Heart left ventricle (tissue), 16 donors: ENCODE measurements around the gene STON1. TPM values are rescaled to one million over a fixed set of nuclear protein-coding genes. Genes with fewer than 3 reads are reported as not detected.
"Not testable (repeated sequence)": the region's sequence is repeated elsewhere in the genome, so short reads cannot be mapped to it uniquely, and the experiment has no call there.

Source experiments
- ATAC-seq, 4 donors: fragments of 200-7000 bp; cut with Tn5 transposase; one replicate each; pipeline ENCODE4 v1.9.1; 2020 to 2022; ENCODE audit warnings: moderate library complexity in 4 of 4, mild to moderate bottlenecking in 3 of 4, moderate number of reproducible peaks in 1 of 4
- DNase-seq, 5 donors: peaks; one replicate each; pipeline ENCODE4 v3.0.0-alpha.2; 2020
- H3K27ac ChIP-seq, 12 donors: fragments of 200-600 bp; sonication (generic) in 4 of 12; one replicate each; pipeline versions ENCODE4 v1.5.0 to v1.8.0; 2016 to 2022; ENCODE audit warnings: mild to moderate bottlenecking in 2 of 12
- H3K27me3 ChIP-seq, 9 donors: fragments of 200-600 bp; sonication (generic) in 2 of 9; one replicate each; pipeline versions ENCODE4 v1.5.1 to v1.8.0; 2016 to 2022; ENCODE audit warnings: mild to moderate bottlenecking in 3 of 9
- H3K36me3 ChIP-seq, 9 donors: fragments of 200-600 bp; sonication (generic) in 2 of 9; one replicate each; pipeline versions ENCODE4 v1.5.0 to v1.8.0; 2018 to 2022; ENCODE audit warnings: mild to moderate bottlenecking in 2 of 9
- H3K4me1 ChIP-seq, 12 donors: fragments of 200-600 bp; sonication (generic) in 4 of 12; one replicate each; pipeline versions ENCODE4 v1.5.0 to v1.8.0; 2016 to 2022; ENCODE audit warnings: mild to moderate bottlenecking in 3 of 12
- H3K4me3 ChIP-seq, 12 donors: fragments of 200-600 bp; sonication (generic) in 4 of 12; one replicate each; pipeline versions ENCODE4 v1.5.0 to v1.8.0; 2017 to 2022; ENCODE audit warnings: mild to moderate bottlenecking in 9 of 12, moderate library complexity in 4 of 12
- H3K9me3 ChIP-seq, 12 donors: fragments of 200-600 bp; sonication (generic) in 4 of 12; one replicate each; pipeline versions ENCODE4 v1.5.0 to v1.8.0; 2016 to 2022; ENCODE audit warnings: mild to moderate bottlenecking in 1 of 12
- POLR2A ChIP-seq, 2 donors: fragments of 450-650 bp; IDR thresholded peaks; one replicate each; pipeline ENCODE4 v1.6.1; 2017; ENCODE audit warnings: antibody characterized with exemption in 2 of 2, mild to moderate bottlenecking in 2 of 2, moderate library complexity in 2 of 2
- WGBS, 4 donors: extraction: QIAGEN DNeasy Blood & Tissue Kit in 2 of 4; methylation state at CpG; one replicate each; pipeline versions ENCODE4 v1.1.5 to v1.1.7; 2013 to 2018; 5-methylcytosine and 5-hydroxymethylcytosine counted together
- intact Hi-C, 10 donors: fragments of 100-400 bp; cut with DNase I; formaldehyde crosslinking; loops; one replicate each; pipeline versions ENCODE4 v1.11.1 to v1.14.2; 2022
- polyA plus RNA-seq, 2 donors: library from polyadenylated mRNA; stranded (reverse); fragments of 200-250 nt; gene quantifications; one replicate each; pipeline ENCODE4 v1.2.3, GENCODE V29; 2013
- total RNA-seq, 9 donors: library from RNA; depleted of rRNA in 2 of 9; stranded (reverse); fragments of >200 nt in 2 of 9; fragmentation: NEBNext Ultra II Directional in 3 of 9; extraction: Animal tissue kit (Norgen Biotek cat#: 25700) in 3 of 9; gene quantifications; one replicate each; pipeline versions ENCODE4 v1.1.0 to v1.2.4, GENCODE V29; 2016 to 2023
- TF ChIP-seq, protein P1 (sequence below), 12 donors: fragments of 200-600 bp; sonication (generic) in 4 of 12; IDR thresholded peaks; one replicate each; pipeline versions ENCODE4 v1.5.0 to v1.8.0; 2018 to 2022; ENCODE audit warnings: antibody characterized with exemption in 12 of 12, mild to moderate bottlenecking in 5 of 12
- donor health status: ischemic (EF 13 %, LVEDD 7.1; RV severe dilation, severe dysfunction).
- donor health status: healthy with polysubstance abuse.
- donor health status: DM: no; HTN: yes; CAD: no.
- donor health status: DM: no; HTN: no; CAD: no.
- donor health status: ischemic (EF 25% LVEDD 6.9; RV normal size, moderate dysfunction).
- donor health status: ischemic (EF 25% LVEDD 5.7; RV mildly dilated, moderate dysfunction).
- donor health status: healthy.
- donor health status: DM: yes; HTN: yes; CAD: no.
- donor health status: ischemic (EF 35%, LVEDD 5.7; RV mildly dilated, moderate dysfunction).
- donor health status: nonischemic (EF 11% LVEDD 7.7; RV severe dilation, severe dysfunction).
- donor health status: DM: yes; HTN: yes; CAD: no.
- donor health status: PGD.
- donor health status: ischemic (EF 29% LVEDD 5.4; RV normal size, mild dysfunction).
- donor health status: nonischemic (EF 23%, LVEDD 6.1; RV moderate dilation, normal function).

The STON1 gene
- total and polyA plus RNA-seq, 11 donors = 2.6 to 8.6 (median 4.4) TPM

DNA sequence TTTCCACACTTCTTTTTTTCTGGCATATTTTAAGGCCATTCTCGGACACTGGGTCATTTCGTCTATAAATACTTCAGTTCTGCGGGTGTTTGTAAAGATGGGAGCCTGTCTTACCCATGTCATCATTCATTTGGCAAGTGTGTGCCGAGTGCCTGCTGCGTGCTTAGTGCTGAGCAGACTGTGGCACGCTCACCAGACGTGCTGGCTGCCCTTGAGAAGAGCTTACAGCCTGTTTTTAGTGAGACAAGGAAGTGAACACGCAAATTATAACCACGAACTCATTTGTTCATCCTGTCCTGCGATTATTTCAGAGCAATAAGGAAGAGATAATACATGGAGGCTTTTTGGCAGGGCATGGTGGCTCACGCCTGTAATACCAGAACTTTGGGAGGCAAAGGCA lies 10.4 kb upstream of the STON1 start:
- intact Hi-C loops = loop anchor here in 1 of 10 donors (10.0 kb wide), 1 partner anchor 65 kb away; no protein-coding TSS in a partner anchor
- H3K4me1 ChIP-seq = peaks cover 0 to 12% (median 6%) of the 10 kb centered on the region in 12 donors
- TF ChIP-seq, protein P1, sequence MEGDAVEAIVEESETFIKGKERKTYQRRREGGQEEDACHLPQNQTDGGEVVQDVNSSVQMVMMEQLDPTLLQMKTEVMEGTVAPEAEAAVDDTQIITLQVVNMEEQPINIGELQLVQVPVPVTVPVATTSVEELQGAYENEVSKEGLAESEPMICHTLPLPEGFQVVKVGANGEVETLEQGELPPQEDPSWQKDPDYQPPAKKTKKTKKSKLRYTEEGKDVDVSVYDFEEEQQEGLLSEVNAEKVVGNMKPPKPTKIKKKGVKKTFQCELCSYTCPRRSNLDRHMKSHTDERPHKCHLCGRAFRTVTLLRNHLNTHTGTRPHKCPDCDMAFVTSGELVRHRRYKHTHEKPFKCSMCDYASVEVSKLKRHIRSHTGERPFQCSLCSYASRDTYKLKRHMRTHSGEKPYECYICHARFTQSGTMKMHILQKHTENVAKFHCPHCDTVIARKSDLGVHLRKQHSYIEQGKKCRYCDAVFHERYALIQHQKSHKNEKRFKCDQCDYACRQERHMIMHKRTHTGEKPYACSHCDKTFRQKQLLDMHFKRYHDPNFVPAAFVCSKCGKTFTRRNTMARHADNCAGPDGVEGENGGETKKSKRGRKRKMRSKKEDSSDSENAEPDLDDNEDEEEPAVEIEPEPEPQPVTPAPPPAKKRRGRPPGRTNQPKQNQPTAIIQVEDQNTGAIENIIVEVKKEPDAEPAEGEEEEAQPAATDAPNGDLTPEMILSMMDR (IDR thresholded peaks at IDR 0.05) = no peak
- H3K27me3 ChIP-seq = no peaks in the 10 kb centered on the region
- ATAC-seq = no peak
- H3K36me3 ChIP-seq = peaks cover 0 to 66% (median 38%) of the 10 kb centered on the region in 9 donors
- H3K9me3 ChIP-seq = no peaks in the 10 kb centered on the region
- no peak for DNase-seq
- H3K4me3 ChIP-seq = no peak overlapping the region
- WGBS, 4 donors = 85 to 91% (median 87%) methylated on average over 11 of the region's 11 CpGs
- H3K27ac ChIP-seq = peak overlapping the region in 1 of 12 donors; percentile 90

DNA sequence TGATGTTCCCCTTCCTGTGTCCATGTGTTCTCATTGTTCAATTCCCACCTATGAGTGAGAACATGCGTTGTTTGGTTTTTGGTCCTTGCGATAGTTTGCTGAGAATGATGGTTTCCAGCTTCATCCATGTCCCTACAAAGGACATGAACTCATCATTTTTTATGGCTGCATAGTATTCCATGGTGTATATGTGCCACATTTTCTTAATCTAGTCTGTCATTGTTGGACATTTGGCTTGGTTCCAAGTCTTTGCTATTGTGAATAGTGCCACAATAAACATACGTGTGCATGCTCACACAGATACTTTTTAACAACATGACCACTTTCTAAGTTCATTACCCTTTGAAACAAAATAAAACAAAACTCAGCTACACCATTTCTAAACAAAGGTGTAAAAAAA lies 5.2 kb upstream of the STON1 start:
- intact Hi-C loops = loop anchor here in 1 of 10 donors (5.0 kb wide), 1 partner anchor 63 kb away; no protein-coding TSS in a partner anchor
- ATAC-seq, DNase-seq, H3K9me3 ChIP-seq, H3K27me3 ChIP-seq, H3K4me3 ChIP-seq: not testable (repeated sequence)
- peaks cover 0 to 18% (median 6%) of the 10 kb centered on the region in 9 donors for H3K36me3 ChIP-seq
- H3K4me1 ChIP-seq = peaks cover 0 to 33% (median 20%) of the 10 kb centered on the region in 12 donors
- H3K27ac ChIP-seq = peak overlapping the region; percentile 40 to 96 (median 76)
- WGBS, 4 donors = 80 to 87% (median 85%) methylated on average over 3 of the region's 3 CpGs

DNA sequence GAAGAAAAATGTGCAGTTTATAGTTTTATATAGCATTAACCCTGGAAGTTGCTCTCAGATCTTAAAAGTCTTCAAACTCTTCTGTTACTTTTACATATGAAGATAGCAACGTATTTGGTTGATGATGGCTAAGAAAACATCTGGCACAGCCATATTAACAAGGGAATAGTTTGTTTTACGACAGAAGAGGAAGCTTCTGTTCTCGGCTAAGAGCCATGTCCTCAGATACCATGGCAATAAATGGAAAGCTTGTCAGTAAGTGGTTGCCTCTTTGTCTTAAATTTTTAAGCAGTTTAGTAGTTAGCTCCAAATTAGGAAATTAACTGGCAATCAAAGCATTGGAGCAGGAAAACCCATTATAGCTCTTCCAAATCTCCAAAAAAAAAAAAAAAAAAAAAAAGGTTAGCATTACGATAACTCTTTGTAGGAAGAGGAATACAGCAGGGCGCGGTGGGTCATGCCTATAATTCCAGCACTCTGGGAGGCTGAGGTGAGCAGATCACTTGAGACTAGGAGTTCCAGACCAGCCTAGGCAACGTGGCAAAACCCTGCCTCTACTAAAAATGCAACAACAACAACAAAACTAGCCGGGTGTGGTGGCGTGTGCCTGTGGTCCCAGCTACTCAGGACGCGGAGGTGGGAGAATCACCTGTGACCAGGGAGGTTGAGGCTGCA lies 4.5 kb upstream of the STON1 start:
- no peaks in the 10 kb centered on the region for H3K27me3 ChIP-seq
- peaks cover 0 to 33% (median 20%) of the 10 kb centered on the region in 12 donors for H3K4me1 ChIP-seq
- peaks cover 0 to 11% (median under 1%) of the 10 kb centered on the region in 9 donors for H3K36me3 ChIP-seq
- WGBS, 4 donors = 53 to 64% (median 57%) methylated on average over 11 of the region's 11 CpGs
- no peak for TF ChIP-seq POLR2A (IDR thresholded peaks at IDR 0.05)
- TF ChIP-seq, protein P1 (IDR thresholded peaks at IDR 0.05) = no peak
- intact Hi-C loops = loop anchor here in 1 of 10 donors (5.0 kb wide), 1 partner anchor 62 kb away; no protein-coding TSS in a partner anchor
- peak; percentile 40 to 82 (median 50) for ATAC-seq
- H3K27ac ChIP-seq = peak overlapping the region; percentile 40 to 96 (median 86)
- H3K9me3 ChIP-seq = peaks cover 0 to 5% (median 0%) of the 10 kb centered on the region in 12 donors
- peak in 3 of 5 donors; percentile 35 to 47 (median 40) for DNase-seq
- no peak overlapping the region for H3K4me3 ChIP-seq

DNA sequence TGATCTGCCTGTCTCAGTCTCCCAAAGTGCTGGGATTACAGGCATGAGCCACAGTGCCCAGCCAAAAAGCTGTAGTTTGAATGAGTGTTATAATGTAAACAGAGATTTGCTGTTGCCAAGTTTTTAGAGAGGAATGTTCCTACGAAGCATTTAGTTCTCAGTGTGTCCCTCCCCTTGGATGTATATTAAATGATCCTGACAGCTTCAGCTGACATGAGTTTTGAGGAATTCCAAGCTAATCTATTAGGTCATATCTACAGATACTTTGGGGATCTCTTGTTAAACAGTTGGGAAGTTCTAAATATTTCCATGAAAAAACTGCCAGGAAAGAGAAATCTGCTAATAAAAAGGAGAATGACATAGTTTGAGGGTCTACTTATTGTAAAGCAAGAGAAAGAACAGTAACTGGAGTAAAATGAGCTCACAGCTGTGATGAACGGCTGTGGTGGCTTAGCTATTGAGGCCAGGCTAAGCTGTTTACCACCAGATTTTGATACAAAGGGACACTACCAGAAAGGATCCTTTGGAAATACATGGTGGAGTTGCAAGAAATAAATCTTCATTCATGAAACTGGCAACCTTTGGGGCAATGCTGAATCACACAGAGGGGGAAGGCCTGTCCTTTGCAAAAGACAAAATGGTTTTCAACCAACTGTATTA lies 2.6 kb upstream of the STON1 start:
- no peak overlapping the region for H3K4me3 ChIP-seq
- H3K27me3 ChIP-seq = no peaks in the 10 kb centered on the region
- WGBS, 4 donors = 78 to 81% (median 80%) methylated on average over 2 of the region's 2 CpGs
- DNase-seq (no peak), ATAC-seq (no peak)
- TF ChIP-seq, protein P1 (IDR thresholded peaks at IDR 0.05) = no peak
- intact Hi-C loops = loop anchor here in 1 of 10 donors (5.0 kb wide), 1 partner anchor 60 kb away; no protein-coding TSS in a partner anchor
- peaks cover 0 to 5% (median 0%) of the 10 kb centered on the region in 12 donors for H3K9me3 ChIP-seq
- peak overlapping the region in 2 of 12 donors; percentile 20 to 96 for H3K27ac ChIP-seq
- no peaks in the 10 kb centered on the region for H3K36me3 ChIP-seq
- H3K4me1 ChIP-seq = peaks cover 0 to 43% (median 24%) of the 10 kb centered on the region in 12 donors
